Measurements from ENCODE around the gene TRPM4.

DNA sequence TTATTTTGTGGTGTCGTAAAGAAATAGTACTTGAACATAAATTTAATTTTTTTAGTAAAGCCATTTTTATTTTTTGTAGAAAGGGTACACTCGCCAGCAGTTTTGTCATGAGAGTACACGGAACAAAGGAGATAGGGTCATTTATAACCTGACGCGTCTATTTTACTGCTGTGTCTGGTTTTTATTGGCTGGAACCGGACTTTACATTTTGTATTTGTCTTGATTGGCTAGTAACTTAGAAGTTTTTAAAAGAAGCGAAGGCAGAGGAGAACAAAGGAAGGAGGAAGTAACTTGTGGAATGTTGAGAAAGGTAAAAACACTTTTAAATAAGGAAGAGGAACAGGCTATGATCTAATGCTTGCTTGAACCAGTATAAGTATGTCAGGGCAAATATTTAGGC lies 43.5 kb downstream of the TRPM4 start:
- TF ChIP-seq, protein P1, sequence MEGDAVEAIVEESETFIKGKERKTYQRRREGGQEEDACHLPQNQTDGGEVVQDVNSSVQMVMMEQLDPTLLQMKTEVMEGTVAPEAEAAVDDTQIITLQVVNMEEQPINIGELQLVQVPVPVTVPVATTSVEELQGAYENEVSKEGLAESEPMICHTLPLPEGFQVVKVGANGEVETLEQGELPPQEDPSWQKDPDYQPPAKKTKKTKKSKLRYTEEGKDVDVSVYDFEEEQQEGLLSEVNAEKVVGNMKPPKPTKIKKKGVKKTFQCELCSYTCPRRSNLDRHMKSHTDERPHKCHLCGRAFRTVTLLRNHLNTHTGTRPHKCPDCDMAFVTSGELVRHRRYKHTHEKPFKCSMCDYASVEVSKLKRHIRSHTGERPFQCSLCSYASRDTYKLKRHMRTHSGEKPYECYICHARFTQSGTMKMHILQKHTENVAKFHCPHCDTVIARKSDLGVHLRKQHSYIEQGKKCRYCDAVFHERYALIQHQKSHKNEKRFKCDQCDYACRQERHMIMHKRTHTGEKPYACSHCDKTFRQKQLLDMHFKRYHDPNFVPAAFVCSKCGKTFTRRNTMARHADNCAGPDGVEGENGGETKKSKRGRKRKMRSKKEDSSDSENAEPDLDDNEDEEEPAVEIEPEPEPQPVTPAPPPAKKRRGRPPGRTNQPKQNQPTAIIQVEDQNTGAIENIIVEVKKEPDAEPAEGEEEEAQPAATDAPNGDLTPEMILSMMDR (conservative IDR thresholded peaks at IDR 0.05; ENCODE audit: low read length), result no peak
- TF ChIP-seq EZH2phosphoT487 (IDR thresholded peaks at IDR 0.05; ENCODE audit: borderline replicate concordance), result no peak

Data from Loucy (cell line).